Neuronal stem cell (in vitro differentiated cells): ENCODE data around the gene FGF1.

ENCODE experiments used
- DNase-seq: peaks from one replicate; pipeline ENCODE4 v3.0.0-alpha.2; 2013; ENCODE audit warnings: low spot score
- H2AFZ ChIP-seq: one replicate; pipeline ENCODE4 v1.6.1; 2013; ENCODE audit warnings: mild to moderate bottlenecking, low read length, inconsistent platforms
- H2AK5ac ChIP-seq: 2 replicates; pipeline ENCODE4 v1.6.1; 2013; ENCODE audit warnings: low read depth, mild to moderate bottlenecking, inconsistent platforms, low read length, moderate library complexity, mixed read lengths
- H2BK120ac ChIP-seq: 2 replicates; pipeline ENCODE4 v1.6.1; 2013; ENCODE audit warnings: low read depth, mild to moderate bottlenecking, inconsistent platforms, low read length, moderate library complexity, mixed read lengths
- H2BK12ac ChIP-seq: one replicate; pipeline ENCODE4 v1.6.1; 2013; ENCODE audit warnings: low read length, inconsistent platforms
- H2BK15ac ChIP-seq: 2 replicates; pipeline ENCODE4 v1.6.1; 2013; ENCODE audit warnings: mild to moderate bottlenecking, low read length, inconsistent platforms, mixed read lengths
- H2BK5ac ChIP-seq: one replicate; pipeline ENCODE4 v1.6.1; 2013; ENCODE audit warnings: inconsistent platforms, mild to moderate bottlenecking, low read length, moderate library complexity
- H3K14ac ChIP-seq: one replicate; pipeline ENCODE4 v1.6.1; 2013; ENCODE audit warnings: low read length, inconsistent platforms
- H3K18ac ChIP-seq: 2 replicates; pipeline ENCODE4 v1.6.1; 2013; ENCODE audit warnings: low read length, inconsistent platforms
- H3K23ac ChIP-seq: 2 replicates; pipeline ENCODE4 v1.6.1; 2013; ENCODE audit warnings: low read depth, mild to moderate bottlenecking, mixed read lengths, low read length, inconsistent platforms; ENCODE audit not compliant: poor library complexity
- H3K27ac ChIP-seq: replicated peaks from 3 replicates; pipeline ENCODE4 v1.5.1; 2013; ENCODE audit warnings: low read length, inconsistent platforms
- H3K27me3 ChIP-seq, 3 experiments: 2 replicates each; pipeline ENCODE4 v1.6.1; 2013; ENCODE audit warnings: low read length in 3 of 3, mild to moderate bottlenecking in 2 of 3, inconsistent platforms in 1 of 3, low read depth in 1 of 3, mixed read lengths in 1 of 3, moderate library complexity in 1 of 3; ENCODE audit not compliant: control insufficient read depth in 3 of 3, insufficient read depth in 3 of 3
- H3K36me3 ChIP-seq, 2 donors: replicated peaks in 1 of 2; 2 replicates each; pipeline ENCODE4 v1.6.1; 2013; ENCODE audit warnings: low read length in 2 of 2; ENCODE audit not compliant: control insufficient read depth in 2 of 2, insufficient read depth in 2 of 2
- H3K4ac ChIP-seq: 2 replicates; pipeline ENCODE4 v1.6.1; 2013; ENCODE audit warnings: inconsistent platforms, mild to moderate bottlenecking, low read length, moderate library complexity
- H3K4me1 ChIP-seq, 2 donors: 1 replicate in 1 of 2; 2 replicates in 1 of 2; pipeline ENCODE4 v1.6.1; 2013; ENCODE audit warnings: low read length in 2 of 2, low read depth in 1 of 2; ENCODE audit not compliant: control insufficient read depth in 2 of 2, insufficient read depth in 1 of 2
- H3K4me2 ChIP-seq: one replicate; pipeline ENCODE4 v1.6.1; 2013; ENCODE audit warnings: mild to moderate bottlenecking, low read length, inconsistent platforms; ENCODE audit not compliant: insufficient read depth, poor library complexity, severe bottlenecking
- H3K4me3 ChIP-seq, 2 donors: 2 replicates each; pipeline ENCODE4 v1.5.1; 2013; ENCODE audit warnings: low read length in 2 of 2, mild to moderate bottlenecking in 2 of 2, inconsistent platforms in 1 of 2, moderate library complexity in 1 of 2
- H3K79me1 ChIP-seq: one replicate; pipeline ENCODE4 v1.6.1; 2013; ENCODE audit warnings: low read depth, mild to moderate bottlenecking, inconsistent platforms, low read length, moderate library complexity
- H3K9ac ChIP-seq: one replicate; pipeline ENCODE4 v1.6.1; 2013; ENCODE audit warnings: mild to moderate bottlenecking, low read depth, low read length, inconsistent platforms; ENCODE audit not compliant: poor library complexity
- H3K9me3 ChIP-seq, 2 donors: replicated peaks in 1 of 2; 2 replicates each; pipeline versions ENCODE3 to v1.6.1; 2013; ENCODE audit warnings: low read length in 2 of 2, mild to moderate bottlenecking in 2 of 2, inconsistent platforms in 1 of 2, low read depth in 1 of 2, mixed read lengths in 1 of 2, moderate library complexity in 1 of 2; ENCODE audit not compliant: control insufficient read depth in 2 of 2, insufficient read depth in 1 of 2
- H4K8ac ChIP-seq: one replicate; pipeline ENCODE4 v1.6.1; 2013; ENCODE audit warnings: low read depth, mild to moderate bottlenecking, inconsistent platforms, low read length, moderate library complexity
- H4K91ac ChIP-seq: one replicate; pipeline ENCODE4 v1.6.1; 2013; ENCODE audit warnings: low read length, low read depth, mild to moderate bottlenecking, inconsistent platforms; ENCODE audit not compliant: poor library complexity
- WGBS, 2 donors: extraction: QIAGEN DNeasy Blood & Tissue Kit; methylation state at CpG; one replicate each; pipeline ENCODE4 v1.1.7; 2013; ENCODE audit warnings: missing lambda C conversion rate in 2 of 2, mixed read lengths in 1 of 2; ENCODE audit not compliant: insufficient read length in 2 of 2, insufficient replicate concordance in 1 of 2; ENCODE audit errors: extremely low coverage in 2 of 2; 5-methylcytosine and 5-hydroxymethylcytosine counted together

The FGF1 gene

DNA sequence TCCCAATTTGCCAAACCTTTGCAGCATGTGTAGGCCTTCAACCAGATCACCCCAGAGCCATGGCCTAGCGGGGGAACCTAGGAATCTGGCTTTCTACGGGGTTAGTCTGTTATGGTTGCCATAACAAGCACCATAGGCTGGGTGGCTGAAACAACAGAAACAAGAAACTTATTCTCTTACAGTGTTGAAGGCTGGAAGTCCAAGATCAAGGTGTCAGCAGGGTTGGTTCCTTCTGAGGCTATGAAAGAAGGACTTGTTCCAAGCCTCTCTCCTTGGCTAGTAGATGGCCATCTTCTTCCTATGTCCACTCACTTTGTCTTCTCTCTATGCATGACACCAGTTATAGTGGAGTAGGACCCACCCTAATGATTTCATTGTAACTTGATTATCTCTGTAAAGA lies 6.1 kb downstream of the FGF1 start:
- H4K8ac ChIP-seq = no peak overlapping the region
- H3K4me2 ChIP-seq = no peak overlapping the region
- no peaks in the 10 kb centered on the region for H3K9me3 ChIP-seq
- no CpG with 5 or more reads among the region's 2 CpGs for WGBS, 2 donors
- H3K14ac ChIP-seq = no peak overlapping the region
- no peak overlapping the region for H2BK5ac ChIP-seq
- peaks cover 8 to 17% of the 10 kb centered on the region in 2 donors for H3K4me1 ChIP-seq
- no peak overlapping the region for H2AK5ac ChIP-seq
- no peak overlapping the region for H2BK15ac ChIP-seq
- no peak overlapping the region for H3K4ac ChIP-seq
- H3K27ac ChIP-seq = no peak overlapping the region
- H3K27me3 ChIP-seq = no peaks in the 10 kb centered on the region
- no peak overlapping the region for H2BK12ac ChIP-seq
- no peaks in the 10 kb centered on the region for H3K79me1 ChIP-seq
- no peak overlapping the region for H2AFZ ChIP-seq
- H3K9ac ChIP-seq = no peak overlapping the region
- no peak overlapping the region for H2BK120ac ChIP-seq
- no peaks in the 10 kb centered on the region for H3K36me3 ChIP-seq
- no peak overlapping the region for H4K91ac ChIP-seq
- no peak for DNase-seq
- no peak overlapping the region for H3K4me3 ChIP-seq
- no peak overlapping the region for H3K23ac ChIP-seq
- no peak overlapping the region for H3K18ac ChIP-seq

- Histone ChIP-seq H3K4me1 (peaks cover 0 to 16% of the 10 kb centered on the region in 2 donors), H3K9ac (no peak overlapping the region), H3K4me2 (no peak overlapping the region), H4K8ac (peak overlapping the region; percentile 43), H2BK12ac (no peak overlapping the region), H3K27me3 (no peaks in the 10 kb centered on the region), H2AK5ac (no peak overlapping the region), H2BK15ac (no peak overlapping the region), H3K18ac (no peak overlapping the region), H2BK120ac (no peak overlapping the region), H3K9me3 (no peaks in the 10 kb centered on the region), H3K23ac (no peak overlapping the region), H2BK5ac (no peak overlapping the region), H4K91ac (no peak overlapping the region), H3K4ac (no peak overlapping the region), H3K27ac (no peak overlapping the region), H3K36me3 (no peaks in the 10 kb centered on the region), H2AFZ (no peak overlapping the region), H3K4me3 (no peak overlapping the region), H3K79me1 (no peaks in the 10 kb centered on the region), H3K14ac (no peak overlapping the region)
- no peak for DNase-seq
- no CpG with 5 or more reads among the region's 4 CpGs for WGBS, 2 donors
These were observed 7.4 kb downstream of the FGF1 start for GRCh38 chr5:142678529-142678928.

DNA sequence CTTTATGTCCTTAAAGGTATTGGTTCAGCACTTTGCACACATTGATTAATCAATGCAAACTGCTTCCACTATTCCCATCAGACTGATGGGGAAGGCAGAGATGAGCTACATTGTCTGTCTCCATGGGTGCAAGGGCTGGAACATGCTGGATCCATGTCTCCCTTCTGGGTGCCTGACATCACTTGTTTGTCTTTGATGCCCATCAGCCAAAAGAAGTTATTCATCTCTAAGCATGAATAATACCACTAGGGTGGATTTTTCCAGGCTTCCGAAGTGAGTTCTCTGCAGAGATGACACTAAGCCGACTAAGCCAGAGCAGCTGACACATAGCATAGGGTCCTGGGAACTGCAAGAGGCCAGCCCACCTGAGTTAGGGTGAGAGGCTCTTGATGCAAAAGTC lies 8.7 kb downstream of the FGF1 start:
- H3K18ac ChIP-seq = no peak overlapping the region
- H3K4me3 ChIP-seq = no peak overlapping the region
- no peak for DNase-seq
- no peaks in the 10 kb centered on the region for H3K36me3 ChIP-seq
- peaks cover 0 to 14% of the 10 kb centered on the region in 2 donors for H3K4me1 ChIP-seq
- H2BK5ac ChIP-seq = no peak overlapping the region
- H3K79me1 ChIP-seq = no peaks in the 10 kb centered on the region
- no peak overlapping the region for H3K27ac ChIP-seq
- no peaks in the 10 kb centered on the region for H3K27me3 ChIP-seq
- no peak overlapping the region for H2AK5ac ChIP-seq
- no peak overlapping the region for H2BK12ac ChIP-seq
- H4K8ac ChIP-seq = no peak overlapping the region
- no peak overlapping the region for H3K9ac ChIP-seq
- H3K9me3 ChIP-seq = no peaks in the 10 kb centered on the region
- no peak overlapping the region for H3K4ac ChIP-seq
- no peak overlapping the region for H2BK120ac ChIP-seq
- WGBS, 2 donors = no CpG with 5 or more reads among the region's 2 CpGs
- H4K91ac ChIP-seq = no peak overlapping the region
- H3K14ac ChIP-seq = no peak overlapping the region
- no peak overlapping the region for H3K4me2 ChIP-seq
- no peak overlapping the region for H2AFZ ChIP-seq
- H2BK15ac ChIP-seq = no peak overlapping the region
- H3K23ac ChIP-seq = no peak overlapping the region

DNA sequence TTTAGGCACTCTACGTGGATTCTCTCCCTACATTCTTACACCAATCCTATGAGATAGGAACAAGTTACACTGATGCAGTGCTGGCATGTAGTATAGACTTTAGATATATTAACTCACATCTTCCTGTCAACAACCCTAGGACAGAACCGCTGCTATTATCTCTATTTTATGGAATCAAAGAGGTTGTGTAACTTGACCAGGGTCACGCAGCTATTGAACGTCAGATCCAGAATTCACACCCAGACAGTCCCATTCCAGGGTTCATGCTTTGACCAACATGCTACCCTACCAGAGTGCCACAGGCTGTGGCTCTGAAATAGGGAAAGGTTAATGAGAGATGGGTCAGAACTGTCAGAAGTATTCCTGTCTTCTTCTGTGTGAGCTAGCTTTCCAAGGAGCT lies 9.6 kb downstream of the FGF1 start:
- DNase-seq = no peak
- Histone ChIP-seq H4K8ac (no peak overlapping the region), H3K4me2 (no peak overlapping the region), H3K27me3 (no peaks in the 10 kb centered on the region), H3K9ac (no peak overlapping the region), H2AFZ (no peak overlapping the region), H3K79me1 (no peaks in the 10 kb centered on the region), H2BK12ac (no peak overlapping the region), H4K91ac (no peak overlapping the region), H3K36me3 (no peaks in the 10 kb centered on the region), H2BK120ac (no peak overlapping the region), H3K4ac (no peak overlapping the region), H3K4me1 (peaks cover 0 to 17% of the 10 kb centered on the region in 2 donors), H2BK15ac (no peak overlapping the region), H3K23ac (no peak overlapping the region), H2AK5ac (no peak overlapping the region), H3K9me3 (no peaks in the 10 kb centered on the region), H2BK5ac (no peak overlapping the region), H3K27ac (no peak overlapping the region), H3K18ac (no peak overlapping the region), H3K14ac (no peak overlapping the region), H3K4me3 (no peak overlapping the region)
- WGBS, 2 donors = no CpG with 5 or more reads among the region's 4 CpGs
